ENCODE results near the gene PCNX1.
"Not testable (repeated sequence)": the region's sequence is repeated elsewhere in the genome, so short reads cannot be mapped to it uniquely, and the experiment has no call there.

PCNX1 gene

DNA sequence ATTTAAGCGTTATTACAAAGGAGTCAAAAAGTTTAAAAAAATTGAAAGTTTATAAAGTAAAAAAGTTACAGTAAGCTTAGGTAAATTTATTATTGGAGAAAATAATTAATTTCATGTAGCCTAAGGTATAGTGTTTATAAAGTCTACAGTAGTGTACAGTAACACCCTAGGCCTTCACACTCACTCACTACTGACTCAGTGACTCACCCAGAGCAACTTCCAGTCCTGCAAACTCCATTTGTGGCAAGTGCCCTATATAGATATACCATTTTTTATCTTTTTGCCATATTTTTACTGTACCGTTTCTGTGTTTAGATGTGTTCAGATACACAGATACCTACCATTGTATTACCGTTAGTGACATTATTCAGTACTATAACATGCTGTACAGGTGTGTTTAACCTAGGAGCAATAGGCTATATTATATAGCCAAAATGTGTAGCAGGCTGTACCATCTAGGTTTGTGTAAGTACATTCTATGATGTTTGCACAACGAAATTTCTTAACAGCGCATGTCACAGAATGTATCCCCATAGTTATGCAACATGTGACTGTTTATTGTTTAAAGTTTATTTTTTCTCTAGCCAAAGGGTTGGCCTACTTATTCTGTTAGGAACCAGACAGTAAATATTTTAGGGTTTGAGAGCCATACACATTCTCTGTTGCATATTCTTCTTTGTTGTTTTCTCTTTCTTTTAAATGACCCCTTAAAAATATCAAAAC, 155.5 kb downstream of the PCNX1 start:
- Mint-ChIP-seq H3K27ac (no peak overlapping the region), H3K4me1 (peaks cover 4% of the 10 kb centered on the region), H3K9me3 (peaks cover 7% of the 10 kb centered on the region), H3K4me3 (no peak overlapping the region), H3K27me3 (no peaks in the 10 kb centered on the region), H3K36me3 (ENCODE audit: low read depth) (peaks cover 73% of the 10 kb centered on the region)
- ATAC-seq (no peak), DNase-seq (no peak)

DNA sequence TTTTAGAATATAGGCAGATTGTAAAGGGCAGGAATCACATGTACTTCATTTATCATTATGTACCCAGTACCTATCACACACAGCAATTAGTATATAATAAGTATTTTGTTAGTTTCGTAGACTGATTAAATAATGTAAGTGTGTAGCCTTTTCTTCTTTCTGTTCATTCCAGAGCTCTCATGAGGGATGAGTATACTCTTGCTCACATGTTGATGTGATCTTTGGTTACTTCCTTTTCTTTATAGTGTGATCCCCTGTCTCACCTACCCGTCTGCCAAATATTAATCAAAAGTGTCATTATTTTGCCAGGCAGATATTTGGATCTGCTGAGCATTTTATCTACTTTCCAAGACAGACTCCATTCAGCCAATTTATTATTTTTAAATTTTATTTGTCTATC, 156.1 kb downstream of the PCNX1 start:
- H3K27ac Mint-ChIP-seq, result no peak overlapping the region
- DNase-seq (no peak), ATAC-seq (no peak)
- no peak overlapping the region for H3K4me3 Mint-ChIP-seq
- no peaks in the 10 kb centered on the region for H3K27me3 Mint-ChIP-seq
- peaks cover 66% of the 10 kb centered on the region for H3K36me3 Mint-ChIP-seq (ENCODE audit: low read depth)
- H3K4me1 Mint-ChIP-seq, result peaks cover 4% of the 10 kb centered on the region
- peaks cover 7% of the 10 kb centered on the region for H3K9me3 Mint-ChIP-seq

DNA sequence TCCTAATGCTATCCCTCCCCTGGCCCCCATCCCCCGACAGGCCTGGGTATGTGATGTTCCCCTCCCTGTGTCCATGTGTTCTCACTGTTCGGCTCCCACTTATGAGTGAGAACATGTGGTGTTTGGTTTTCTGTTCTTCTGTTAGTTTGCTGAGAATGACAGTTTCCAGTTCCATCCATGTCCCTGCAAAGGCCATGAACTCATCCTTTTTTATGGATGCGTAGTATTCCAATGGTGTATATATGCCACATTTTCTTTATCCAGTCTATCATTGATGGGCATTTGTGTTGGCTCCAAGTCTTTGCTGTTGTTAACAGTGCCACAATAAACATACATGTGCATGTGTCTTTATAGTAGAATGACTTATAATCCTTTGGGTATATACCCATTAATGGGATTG, 157.5 kb downstream of the PCNX1 start:
- H3K4me1 Mint-ChIP-seq, DNase-seq, ATAC-seq, H3K27me3 Mint-ChIP-seq, H3K27ac Mint-ChIP-seq, H3K4me3 Mint-ChIP-seq, H3K9me3 Mint-ChIP-seq: not testable (repeated sequence)
- peaks cover 68% of the 10 kb centered on the region for H3K36me3 Mint-ChIP-seq (ENCODE audit: low read depth)

DNA sequence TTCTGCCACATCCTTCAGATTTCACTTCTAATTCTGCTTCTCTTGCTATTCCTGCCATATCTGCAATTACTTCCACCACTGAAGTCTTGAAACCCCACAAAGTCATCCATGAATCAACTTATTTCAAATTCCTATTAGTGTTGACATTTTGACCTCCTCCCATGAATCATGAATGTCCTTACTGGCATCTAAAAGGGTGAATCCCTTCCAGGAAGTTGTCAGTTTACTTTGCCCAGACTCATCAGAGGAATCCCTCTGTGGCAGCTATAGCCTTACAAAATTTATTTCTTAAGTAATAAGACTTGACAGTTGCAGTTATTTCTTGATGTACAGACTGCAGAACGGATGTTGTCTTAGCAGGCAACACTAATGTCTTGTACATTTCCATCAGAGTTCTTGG, 162.9 kb downstream of the PCNX1 start:
- Mint-ChIP-seq H3K36me3 (ENCODE audit: low read depth) (peaks cover 55% of the 10 kb centered on the region), H3K4me1 (peaks cover 6% of the 10 kb centered on the region), H3K9me3 (peaks cover 5% of the 10 kb centered on the region), H3K27ac (no peak overlapping the region), H3K4me3 (no peak overlapping the region), H3K27me3 (no peaks in the 10 kb centered on the region)
- DNase-seq, result no peak
- ATAC-seq, result no peak

DNA sequence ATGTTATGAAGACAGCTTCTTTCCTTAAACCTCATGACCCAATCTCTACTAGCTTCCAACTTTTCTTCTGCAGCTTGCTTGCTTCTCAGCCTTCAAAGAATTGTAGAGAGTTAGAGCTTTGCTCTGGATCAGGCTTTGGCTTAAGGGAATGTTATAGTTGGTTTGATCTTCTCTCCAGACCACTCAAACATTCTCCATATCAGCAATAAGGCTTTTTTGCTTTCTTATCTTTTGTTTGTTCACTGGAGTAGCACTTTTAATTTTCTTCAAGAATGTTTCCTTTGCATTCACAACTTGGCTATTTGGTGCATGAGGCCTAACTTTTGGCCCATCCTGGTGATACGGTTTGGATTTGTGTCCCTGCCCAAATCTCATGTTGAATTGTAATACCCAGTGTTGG, 163.8 kb downstream of the PCNX1 start:
- Mint-ChIP-seq H3K36me3 (ENCODE audit: low read depth) (peaks cover 49% of the 10 kb centered on the region), H3K27me3 (no peaks in the 10 kb centered on the region), H3K27ac (no peak overlapping the region), H3K4me3 (no peak overlapping the region), H3K9me3 (no peaks in the 10 kb centered on the region), H3K4me1 (peaks cover 6% of the 10 kb centered on the region)
- ATAC-seq, result no peak
- no peak for DNase-seq

DNA sequence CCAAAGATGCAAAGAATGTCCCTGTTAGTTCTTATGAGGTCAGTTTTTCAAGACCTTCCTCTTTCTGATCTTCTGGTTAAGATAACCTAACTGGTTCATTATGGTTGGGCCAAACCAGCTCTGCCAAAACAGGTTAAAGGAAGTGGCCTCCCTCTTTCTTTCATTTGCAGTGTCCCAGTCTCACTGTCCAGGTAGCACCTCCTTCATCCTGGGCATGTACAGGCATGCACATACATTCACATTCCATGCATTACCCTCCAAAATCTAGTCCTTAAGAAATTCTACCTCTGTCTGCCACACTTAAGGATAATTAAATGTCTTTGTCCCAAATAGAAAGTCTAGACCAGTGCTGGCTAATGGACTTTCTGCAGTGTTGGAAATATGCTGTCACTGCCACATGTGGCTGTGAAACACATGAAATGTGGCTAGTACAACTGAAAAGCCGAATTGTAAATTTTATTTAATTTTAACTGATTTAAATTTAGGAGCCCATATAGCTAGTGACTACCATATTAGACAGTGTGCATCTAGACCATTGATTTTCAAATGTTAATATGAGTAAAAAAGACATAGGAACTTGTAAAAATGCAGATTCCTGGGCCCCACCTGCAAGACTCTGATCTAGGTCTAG, 169.3 kb downstream of the PCNX1 start:
- Mint-ChIP-seq H3K4me3 (no peak overlapping the region), H3K27ac (no peak overlapping the region), H3K4me1 (peaks cover 4% of the 10 kb centered on the region), H3K9me3 (peaks cover 13% of the 10 kb centered on the region), H3K36me3 (ENCODE audit: low read depth) (peaks cover 62% of the 10 kb centered on the region), H3K27me3 (no peaks in the 10 kb centered on the region)
- no peak for ATAC-seq
- no peak for DNase-seq

DNA sequence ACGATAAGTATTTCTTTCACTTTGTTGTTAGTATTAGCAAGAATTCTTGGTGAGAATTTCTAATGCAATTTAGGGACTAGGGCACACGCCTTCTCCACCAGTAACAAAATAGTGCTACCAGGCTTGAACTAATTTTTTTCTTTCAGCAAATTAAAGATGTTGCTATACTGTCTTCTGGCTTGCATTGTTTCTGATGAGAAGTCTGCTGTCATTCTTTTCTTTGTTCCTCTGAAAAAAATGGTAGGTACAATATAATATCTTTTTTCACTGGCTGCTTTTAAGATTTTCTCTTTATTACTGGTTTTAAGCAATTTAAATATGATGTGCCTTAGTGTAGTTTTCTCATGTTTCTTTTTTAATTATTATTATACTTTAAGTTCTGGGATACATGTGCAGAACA, 171.2 kb downstream of the PCNX1 start:
- no peak overlapping the region for H3K4me3 Mint-ChIP-seq
- H3K27ac Mint-ChIP-seq, result no peak overlapping the region
- no peaks in the 10 kb centered on the region for H3K27me3 Mint-ChIP-seq
- peaks cover 10% of the 10 kb centered on the region for H3K4me1 Mint-ChIP-seq
- no peak for DNase-seq
- ATAC-seq, result no peak
- peaks cover 13% of the 10 kb centered on the region for H3K9me3 Mint-ChIP-seq
- H3K36me3 Mint-ChIP-seq (ENCODE audit: low read depth), result peaks cover 62% of the 10 kb centered on the region

DNA sequence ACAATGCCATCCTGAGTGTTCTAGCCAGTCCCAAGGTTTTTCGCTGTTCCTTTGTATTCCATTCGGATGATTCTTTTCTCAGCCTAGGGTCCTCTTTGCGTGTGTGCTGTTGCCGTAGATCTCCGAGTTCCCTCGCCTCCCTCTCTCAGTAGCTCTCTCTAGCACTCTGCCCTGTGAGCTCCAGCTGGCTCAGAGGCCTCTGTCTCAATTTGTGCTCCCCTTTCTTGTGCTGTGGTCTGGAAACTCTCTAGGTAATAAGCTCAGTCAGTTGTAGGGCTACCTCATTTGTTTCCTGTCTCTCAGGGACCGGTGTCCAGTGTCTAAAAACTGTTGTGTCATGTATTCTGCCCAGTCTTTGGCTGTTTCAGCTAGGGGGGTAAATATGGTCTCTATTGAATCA, 179.3 kb downstream of the PCNX1 start:
- H3K9me3 Mint-ChIP-seq, result no peaks in the 10 kb centered on the region
- no peak overlapping the region for H3K27ac Mint-ChIP-seq
- no peak overlapping the region for H3K4me3 Mint-ChIP-seq

DNA sequence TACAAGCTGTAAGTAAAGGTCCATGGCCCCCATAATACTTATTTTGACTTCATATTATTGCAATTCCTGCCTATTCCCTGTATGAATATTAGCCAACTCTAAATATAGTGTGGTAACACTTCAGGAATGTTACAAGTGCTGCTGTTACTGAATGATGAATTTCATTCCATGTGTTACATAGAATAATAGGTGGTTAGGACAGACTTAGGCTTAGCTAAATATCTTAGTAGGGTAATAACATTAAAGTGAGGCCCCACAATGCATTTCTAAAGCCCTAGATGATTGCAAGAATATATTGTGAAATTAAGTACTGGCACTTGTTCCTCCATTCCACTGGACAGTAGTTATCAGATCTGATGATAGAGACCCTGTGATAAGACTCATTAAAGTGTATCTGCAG, 182.7 kb downstream of the PCNX1 start:
- no peak for DNase-seq
- Mint-ChIP-seq H3K27ac (no peak overlapping the region), H3K4me3 (no peak overlapping the region), H3K27me3 (no peaks in the 10 kb centered on the region), H3K9me3 (no peaks in the 10 kb centered on the region), H3K36me3 (ENCODE audit: low read depth) (peaks cover 53% of the 10 kb centered on the region), H3K4me1 (no peaks in the 10 kb centered on the region)
- no peak for ATAC-seq

More for the DNA sequence above, 179.3 kb downstream of the PCNX1 start:
- Mint-ChIP-seq H3K36me3 (ENCODE audit: low read depth) (peaks cover 38% of the 10 kb centered on the region), H3K4me1 (peaks cover 5% of the 10 kb centered on the region), H3K27me3 (no peaks in the 10 kb centered on the region)
- DNase-seq (no peak), ATAC-seq (no peak)

DNA sequence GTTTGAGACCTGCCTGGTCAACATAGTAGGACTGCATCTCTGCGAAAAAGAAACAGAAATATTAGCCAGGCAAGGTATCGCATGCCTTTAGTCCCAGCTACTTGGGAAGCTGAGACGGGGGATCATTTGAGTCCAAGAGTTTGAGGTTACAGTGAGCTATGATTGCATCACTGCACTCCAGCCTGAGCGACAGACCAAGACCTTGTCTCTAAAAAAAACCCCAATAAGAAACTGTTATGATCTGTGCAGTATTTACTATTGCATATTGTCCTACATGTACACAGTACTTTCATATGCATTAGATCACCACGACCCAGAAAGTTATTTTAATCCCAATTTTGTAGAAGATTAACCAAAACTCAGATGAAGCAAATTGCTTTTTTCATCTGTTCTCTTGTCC, 187.5 kb downstream of the PCNX1 start:
- Mint-ChIP-seq H3K4me3 (no peak overlapping the region), H3K36me3 (ENCODE audit: low read depth) (peaks cover 50% of the 10 kb centered on the region)

DNA sequence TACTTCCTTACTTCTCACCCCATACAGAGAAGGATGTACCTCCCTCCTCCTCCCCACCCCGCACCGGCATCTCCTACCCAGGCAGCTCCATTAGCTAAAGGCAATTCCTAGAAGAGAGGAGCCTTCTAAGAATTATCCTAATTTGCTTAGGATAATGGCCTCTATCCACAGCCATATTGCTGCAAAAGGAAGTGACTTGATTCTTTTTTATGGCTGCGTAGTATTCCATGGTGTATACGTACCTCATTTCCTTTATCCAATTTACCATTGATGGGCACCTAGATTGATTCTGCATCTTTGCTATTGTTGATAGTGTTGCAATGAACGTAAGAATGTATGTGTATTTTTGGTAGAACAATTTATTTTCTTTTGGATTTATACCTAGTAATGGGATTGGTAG, 189.7 kb downstream of the PCNX1 start:
- DNase-seq, result no peak
- Mint-ChIP-seq H3K9me3 (peaks cover 5% of the 10 kb centered on the region), H3K36me3 (ENCODE audit: low read depth) (peaks cover 35% of the 10 kb centered on the region), H3K4me3 (no peak overlapping the region), H3K27me3 (no peaks in the 10 kb centered on the region), H3K4me1 (no peaks in the 10 kb centered on the region), H3K27ac (no peak overlapping the region)
- ATAC-seq, result no peak

More for the DNA sequence above, 187.5 kb downstream of the PCNX1 start:
- no peak overlapping the region for H3K27ac Mint-ChIP-seq
- ATAC-seq (no peak), DNase-seq (no peak)
- H3K27me3 Mint-ChIP-seq, result no peaks in the 10 kb centered on the region
- H3K4me1 Mint-ChIP-seq, result no peaks in the 10 kb centered on the region
- peaks cover 5% of the 10 kb centered on the region for H3K9me3 Mint-ChIP-seq

DNA sequence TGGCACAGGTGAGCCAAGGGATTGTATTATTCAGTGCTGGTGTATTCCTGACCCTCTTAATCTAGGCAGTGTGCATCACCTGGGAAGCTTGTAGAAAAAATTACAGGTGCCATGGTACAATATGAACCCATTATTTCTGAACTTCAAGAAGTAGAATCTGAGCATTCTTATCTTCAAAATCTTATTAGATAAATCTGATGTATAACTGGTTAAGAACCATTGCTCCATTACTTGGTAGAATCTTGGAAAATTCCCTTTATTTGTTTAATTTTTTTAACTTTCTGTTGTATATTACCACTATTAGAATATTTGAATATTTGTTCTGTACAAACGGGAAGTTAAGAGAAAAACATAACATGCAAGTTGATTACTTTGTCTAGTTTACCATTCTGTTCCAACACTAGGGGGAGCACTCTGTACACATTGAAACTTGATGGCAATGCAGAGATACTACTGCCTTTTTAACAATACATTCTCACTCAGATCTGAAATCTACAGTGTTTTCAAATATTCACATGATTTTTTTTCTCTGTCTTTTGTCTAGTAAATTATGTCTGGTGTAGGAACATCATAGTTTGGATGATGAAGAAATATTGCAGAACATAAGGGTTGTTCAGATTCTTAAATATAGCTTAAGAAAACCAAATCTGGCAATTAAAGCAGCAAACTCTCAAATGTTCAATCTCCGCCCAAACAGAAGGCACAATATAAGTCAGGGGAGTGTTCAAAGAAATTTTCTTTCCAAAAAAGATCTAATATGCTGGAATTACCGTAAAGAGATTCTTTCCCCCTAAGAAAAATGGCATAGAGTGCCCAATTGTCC, 196.6 kb downstream of the PCNX1 start:
- no peak overlapping the region for H3K27ac Mint-ChIP-seq
- peaks cover 24% of the 10 kb centered on the region for H3K36me3 Mint-ChIP-seq (ENCODE audit: low read depth)
- H3K4me1 Mint-ChIP-seq, result peaks cover 3% of the 10 kb centered on the region
- no peaks in the 10 kb centered on the region for H3K27me3 Mint-ChIP-seq
- no peak overlapping the region for H3K4me3 Mint-ChIP-seq
- H3K9me3 Mint-ChIP-seq, result no peaks in the 10 kb centered on the region
- DNase-seq (no peak), ATAC-seq (peak; percentile 40)

DNA sequence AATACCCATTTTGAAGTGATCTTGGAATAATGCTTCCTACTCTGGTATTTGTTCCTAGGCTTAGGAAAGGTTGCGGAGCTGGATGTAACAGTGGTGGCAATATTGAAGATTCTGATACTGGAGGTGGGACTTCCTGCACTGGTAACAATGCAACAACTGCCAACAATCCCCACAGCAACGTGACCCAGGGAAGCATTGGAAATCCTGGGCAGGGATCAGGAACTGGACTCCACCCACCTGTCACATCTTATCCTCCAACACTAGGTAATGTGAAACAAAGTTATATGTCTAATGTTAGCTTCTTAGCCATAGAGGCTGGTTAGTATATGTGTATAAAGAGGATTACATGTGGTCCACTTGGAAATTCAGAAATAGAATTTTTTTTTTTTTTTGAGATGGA, 197.9 kb downstream of the PCNX1 start:
- Mint-ChIP-seq H3K27me3 (no peaks in the 10 kb centered on the region), H3K4me1 (peaks cover 3% of the 10 kb centered on the region), H3K4me3 (no peak overlapping the region), H3K36me3 (ENCODE audit: low read depth) (peaks cover 30% of the 10 kb centered on the region), H3K27ac (no peak overlapping the region), H3K9me3 (no peaks in the 10 kb centered on the region)
- DNase-seq, result no peak
- no peak for ATAC-seq

DNA sequence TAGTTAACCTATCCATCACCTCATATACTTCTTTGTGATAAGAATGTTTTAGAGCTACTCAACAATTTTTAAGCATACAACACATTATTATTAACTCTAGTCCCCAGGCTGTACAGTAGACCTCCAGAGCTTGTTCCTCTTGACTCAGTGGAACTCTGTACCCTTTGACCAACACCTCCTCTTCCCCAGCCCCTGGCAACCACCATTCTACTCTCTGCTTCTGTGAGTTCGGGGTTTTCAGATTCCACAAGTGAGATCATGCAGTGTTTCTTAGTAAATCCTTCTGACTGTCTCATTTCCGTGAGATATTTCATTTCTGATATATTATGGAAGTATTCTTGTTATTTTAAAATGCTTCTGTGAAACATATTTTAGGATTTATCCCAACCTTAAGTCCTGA, 200.7 kb downstream of the PCNX1 start:
- DNase-seq (no peak), ATAC-seq (peak; percentile 61)
- H3K36me3 Mint-ChIP-seq (ENCODE audit: low read depth), result peaks cover 40% of the 10 kb centered on the region
- no peak overlapping the region for H3K4me3 Mint-ChIP-seq
- no peaks in the 10 kb centered on the region for H3K27me3 Mint-ChIP-seq
- H3K9me3 Mint-ChIP-seq, result no peaks in the 10 kb centered on the region
- peaks cover 5% of the 10 kb centered on the region for H3K4me1 Mint-ChIP-seq
- H3K27ac Mint-ChIP-seq, result no peak overlapping the region

All from activated naive CD8-positive, alpha-beta T cell treated with anti-CD3 and anti-CD28 coated beads, Interleukin-2, amount 50 U/mL, for 24 hours (primary cell).